ENCODE measurements around the gene PRKD1.

DNA sequence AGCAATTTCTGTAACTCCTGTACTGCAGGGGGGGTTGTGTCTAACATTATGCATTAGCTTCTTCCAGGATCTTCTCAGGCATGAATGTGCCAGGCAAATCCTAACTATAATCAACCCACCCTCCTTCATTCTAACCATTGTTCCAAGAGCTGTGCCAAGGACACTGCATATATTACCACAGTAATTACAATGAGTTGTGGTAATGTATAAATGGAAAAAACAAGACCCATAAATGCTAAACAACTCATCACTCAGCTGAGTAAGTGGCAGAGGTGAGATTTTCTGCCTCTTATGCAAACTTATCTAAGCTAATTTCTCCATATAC lies 80.6 kb downstream of the PRKD1 start:
- TF ChIP-seq, protein P1, sequence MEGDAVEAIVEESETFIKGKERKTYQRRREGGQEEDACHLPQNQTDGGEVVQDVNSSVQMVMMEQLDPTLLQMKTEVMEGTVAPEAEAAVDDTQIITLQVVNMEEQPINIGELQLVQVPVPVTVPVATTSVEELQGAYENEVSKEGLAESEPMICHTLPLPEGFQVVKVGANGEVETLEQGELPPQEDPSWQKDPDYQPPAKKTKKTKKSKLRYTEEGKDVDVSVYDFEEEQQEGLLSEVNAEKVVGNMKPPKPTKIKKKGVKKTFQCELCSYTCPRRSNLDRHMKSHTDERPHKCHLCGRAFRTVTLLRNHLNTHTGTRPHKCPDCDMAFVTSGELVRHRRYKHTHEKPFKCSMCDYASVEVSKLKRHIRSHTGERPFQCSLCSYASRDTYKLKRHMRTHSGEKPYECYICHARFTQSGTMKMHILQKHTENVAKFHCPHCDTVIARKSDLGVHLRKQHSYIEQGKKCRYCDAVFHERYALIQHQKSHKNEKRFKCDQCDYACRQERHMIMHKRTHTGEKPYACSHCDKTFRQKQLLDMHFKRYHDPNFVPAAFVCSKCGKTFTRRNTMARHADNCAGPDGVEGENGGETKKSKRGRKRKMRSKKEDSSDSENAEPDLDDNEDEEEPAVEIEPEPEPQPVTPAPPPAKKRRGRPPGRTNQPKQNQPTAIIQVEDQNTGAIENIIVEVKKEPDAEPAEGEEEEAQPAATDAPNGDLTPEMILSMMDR (IDR thresholded peaks at IDR 0.05; ENCODE audit: borderline replicate concordance, extremely low read depth, low read length, poor library complexity, severe bottlenecking), result no peak
- TF ChIP-seq EZH2 (IDR thresholded peaks at IDR 0.05; ENCODE audit: borderline replicate concordance, low read depth, low read length, severe bottlenecking), result no peak

Measured in DND-41 (cell line).